ENCODE measurements around the gene TEX11.
"Not testable (repeated sequence)": the region's sequence is repeated elsewhere in the genome, so short reads cannot be mapped to it uniquely, and the experiment has no call there.

Gene TEX11

GRCh38 chrX:70592091-70592490 lies 316.4 kb downstream of the TEX11 start:
- Histone ChIP-seq H3K4me3 (ENCODE audit: low read depth, low read length) (no peak overlapping the region), H3K27me3 (ENCODE audit: control insufficient read depth, insufficient read depth, low read length) (no peaks in the 10 kb centered on the region), H3K27ac (ENCODE audit: low read depth, low read length) (no peak overlapping the region), H3K36me3 (ENCODE audit: control insufficient read depth, insufficient read depth, low read length) (no peaks in the 10 kb centered on the region), H3K9ac (ENCODE audit: low read length) (no peak overlapping the region), H3K9me3 (ENCODE audit: control insufficient read depth, insufficient read depth, low read depth, low read length) (peaks cover 13% of the 10 kb centered on the region; the same call in 1 of the 2 replicates), H3K4me1 (ENCODE audit: control insufficient read depth, insufficient read depth, low read length) (no peaks in the 10 kb centered on the region)

- not testable (repeated sequence) for H3K27me3 ChIP-seq (ENCODE audit: control insufficient read depth, insufficient read depth, low read length); H3K27ac ChIP-seq (ENCODE audit: low read depth, low read length); H3K4me1 ChIP-seq (ENCODE audit: control insufficient read depth, insufficient read depth, low read length); H3K4me3 ChIP-seq (ENCODE audit: low read depth, low read length); H3K9ac ChIP-seq (ENCODE audit: low read length); H3K36me3 ChIP-seq (ENCODE audit: control insufficient read depth, insufficient read depth, low read length)
- peaks cover 27% of the 10 kb centered on the region for H3K9me3 ChIP-seq (ENCODE audit: control insufficient read depth, insufficient read depth, low read depth, low read length)
These were observed 321.4 kb downstream of the TEX11 start for GRCh38 chrX:70587158-70587557.

GRCh38 chrX:70577442-70577841 lies 331.1 kb downstream of the TEX11 start:
- Histone ChIP-seq H3K27me3 (ENCODE audit: control insufficient read depth, insufficient read depth, low read length) (no peaks in the 10 kb centered on the region), H3K36me3 (ENCODE audit: control insufficient read depth, insufficient read depth, low read length) (no peaks in the 10 kb centered on the region), H3K9ac (ENCODE audit: low read length) (no peak overlapping the region), H3K27ac (ENCODE audit: low read depth, low read length) (no peak overlapping the region), H3K4me3 (ENCODE audit: low read depth, low read length) (no peak overlapping the region), H3K9me3 (ENCODE audit: control insufficient read depth, insufficient read depth, low read depth, low read length) (peaks cover 16% of the 10 kb centered on the region; the same call in 1 of the 2 replicates), H3K4me1 (ENCODE audit: control insufficient read depth, insufficient read depth, low read length) (no peaks in the 10 kb centered on the region)

GRCh38 chrX:70569922-70570576 lies 338.5 kb downstream of the TEX11 start:
- H3K27ac ChIP-seq (ENCODE audit: low read depth, low read length); H3K27me3 ChIP-seq (ENCODE audit: control insufficient read depth, insufficient read depth, low read length); H3K4me3 ChIP-seq (ENCODE audit: low read depth, low read length); H3K36me3 ChIP-seq (ENCODE audit: control insufficient read depth, insufficient read depth, low read length); H3K4me1 ChIP-seq (ENCODE audit: control insufficient read depth, insufficient read depth, low read length); H3K9ac ChIP-seq (ENCODE audit: low read length): not testable (repeated sequence)
- H3K9me3 ChIP-seq (ENCODE audit: control insufficient read depth, insufficient read depth, low read depth, low read length) = peaks cover 20% of the 10 kb centered on the region

- Histone ChIP-seq H3K4me1 (ENCODE audit: control insufficient read depth, insufficient read depth, low read length) (no peaks in the 10 kb centered on the region), H3K27ac (ENCODE audit: low read depth, low read length) (no peak overlapping the region), H3K9ac (ENCODE audit: low read length) (no peak overlapping the region), H3K27me3 (ENCODE audit: control insufficient read depth, insufficient read depth, low read length) (no peaks in the 10 kb centered on the region), H3K4me3 (ENCODE audit: low read depth, low read length) (no peak overlapping the region), H3K36me3 (ENCODE audit: control insufficient read depth, insufficient read depth, low read length) (no peaks in the 10 kb centered on the region), H3K9me3 (ENCODE audit: control insufficient read depth, insufficient read depth, low read depth, low read length) (peaks cover 12% of the 10 kb centered on the region)
These were observed 353.6 kb downstream of the TEX11 start for GRCh38 chrX:70554948-70555347.

- H3K27ac ChIP-seq (ENCODE audit: low read depth, low read length) = no peak overlapping the region
- no peaks in the 10 kb centered on the region for H3K27me3 ChIP-seq (ENCODE audit: control insufficient read depth, insufficient read depth, low read length)
- H3K9ac ChIP-seq (ENCODE audit: low read length) = no peak overlapping the region
- H3K36me3 ChIP-seq (ENCODE audit: control insufficient read depth, insufficient read depth, low read length) = no peaks in the 10 kb centered on the region
- no peak overlapping the region for H3K4me3 ChIP-seq (ENCODE audit: low read depth, low read length)
- H3K4me1 ChIP-seq (ENCODE audit: control insufficient read depth, insufficient read depth, low read length) = no peaks in the 10 kb centered on the region
- peaks cover 8% of the 10 kb centered on the region for H3K9me3 ChIP-seq (ENCODE audit: control insufficient read depth, insufficient read depth, low read depth, low read length)
These were observed 354.0 kb downstream of the TEX11 start for GRCh38 chrX:70554523-70554922.

- Histone ChIP-seq H3K9me3 (ENCODE audit: control insufficient read depth, insufficient read depth, low read depth, low read length) (peaks cover 6% of the 10 kb centered on the region; the same call in 1 of the 2 replicates), H3K27me3 (ENCODE audit: control insufficient read depth, insufficient read depth, low read length) (no peaks in the 10 kb centered on the region), H3K4me3 (ENCODE audit: low read depth, low read length) (no peak overlapping the region), H3K9ac (ENCODE audit: low read length) (no peak overlapping the region), H3K36me3 (ENCODE audit: control insufficient read depth, insufficient read depth, low read length) (no peaks in the 10 kb centered on the region), H3K27ac (ENCODE audit: low read depth, low read length) (no peak overlapping the region), H3K4me1 (ENCODE audit: control insufficient read depth, insufficient read depth, low read length) (no peaks in the 10 kb centered on the region)
These were observed 354.4 kb downstream of the TEX11 start for GRCh38 chrX:70554081-70554480.

GRCh38 chrX:70553516-70553915 lies 355.0 kb downstream of the TEX11 start:
- H3K4me1 ChIP-seq (ENCODE audit: control insufficient read depth, insufficient read depth, low read length) = no peaks in the 10 kb centered on the region
- no peak overlapping the region for H3K4me3 ChIP-seq (ENCODE audit: low read depth, low read length)
- no peaks in the 10 kb centered on the region for H3K36me3 ChIP-seq (ENCODE audit: control insufficient read depth, insufficient read depth, low read length)
- no peaks in the 10 kb centered on the region for H3K27me3 ChIP-seq (ENCODE audit: control insufficient read depth, insufficient read depth, low read length)
- H3K9me3 ChIP-seq (ENCODE audit: control insufficient read depth, insufficient read depth, low read depth, low read length) = peaks cover 5% of the 10 kb centered on the region; the same call in 1 of the 2 replicates
- no peak overlapping the region for H3K27ac ChIP-seq (ENCODE audit: low read depth, low read length)
- no peak overlapping the region for H3K9ac ChIP-seq (ENCODE audit: low read length)

- Histone ChIP-seq H3K27me3 (ENCODE audit: control insufficient read depth, insufficient read depth, low read length) (no peaks in the 10 kb centered on the region), H3K4me1 (ENCODE audit: control insufficient read depth, insufficient read depth, low read length) (no peaks in the 10 kb centered on the region), H3K9ac (ENCODE audit: low read length) (no peak overlapping the region), H3K9me3 (ENCODE audit: control insufficient read depth, insufficient read depth, low read depth, low read length) (peaks cover 5% of the 10 kb centered on the region; the same call in 1 of the 2 replicates), H3K36me3 (ENCODE audit: control insufficient read depth, insufficient read depth, low read length) (no peaks in the 10 kb centered on the region), H3K27ac (ENCODE audit: low read depth, low read length) (no peak overlapping the region), H3K4me3 (ENCODE audit: low read depth, low read length) (no peak overlapping the region)
These were observed 356.3 kb downstream of the TEX11 start for GRCh38 chrX:70552130-70552704.

GRCh38 chrX:70549429-70549828 lies 359.1 kb downstream of the TEX11 start:
- Histone ChIP-seq H3K36me3 (ENCODE audit: control insufficient read depth, insufficient read depth, low read length) (no peaks in the 10 kb centered on the region), H3K4me3 (ENCODE audit: low read depth, low read length) (no peak overlapping the region), H3K4me1 (ENCODE audit: control insufficient read depth, insufficient read depth, low read length) (no peaks in the 10 kb centered on the region), H3K9me3 (ENCODE audit: control insufficient read depth, insufficient read depth, low read depth, low read length) (peaks cover 5% of the 10 kb centered on the region; the same call in 1 of the 2 replicates), H3K27ac (ENCODE audit: low read depth, low read length) (no peak overlapping the region), H3K9ac (ENCODE audit: low read length) (no peak overlapping the region), H3K27me3 (ENCODE audit: control insufficient read depth, insufficient read depth, low read length) (no peaks in the 10 kb centered on the region)

- H3K9ac ChIP-seq (ENCODE audit: low read length) = no peak overlapping the region
- no peaks in the 10 kb centered on the region for H3K4me1 ChIP-seq (ENCODE audit: control insufficient read depth, insufficient read depth, low read length)
- H3K27ac ChIP-seq (ENCODE audit: low read depth, low read length) = no peak overlapping the region
- peaks cover 5% of the 10 kb centered on the region; the same call in 1 of the 2 replicates for H3K9me3 ChIP-seq (ENCODE audit: control insufficient read depth, insufficient read depth, low read depth, low read length)
- H3K4me3 ChIP-seq (ENCODE audit: low read depth, low read length) = no peak overlapping the region
- H3K27me3 ChIP-seq (ENCODE audit: control insufficient read depth, insufficient read depth, low read length) = no peaks in the 10 kb centered on the region
- H3K36me3 ChIP-seq (ENCODE audit: control insufficient read depth, insufficient read depth, low read length) = no peaks in the 10 kb centered on the region
These were observed 373.3 kb downstream of the TEX11 start for GRCh38 chrX:70535198-70535597.

Measured in HUES6 (cell line).